Ovary (tissue), 3 donors: ENCODE measurements around the gene ASF1B.

Experiments
- POLR2A ChIP-seq: fragments of 450-650 bp; IDR thresholded peaks from one replicate; pipeline ENCODE4 v1.6.1; 2017; ENCODE audit warnings: antibody characterized with exemption, mild to moderate bottlenecking, moderate library complexity
- TF ChIP-seq, protein P1 (sequence below), 3 donors: fragments of 450-650 bp in 2 of 3; fragments of 200-600 bp in 1 of 3; IDR thresholded peaks; one replicate each; pipeline versions ENCODE4 v1.5.1 to v1.8.0; 2016 to 2022; ENCODE audit warnings: antibody characterized with exemption in 3 of 3, mild to moderate bottlenecking in 1 of 3
- donor health status: DM: no; HTN: no; CAD: no.

DNA sequence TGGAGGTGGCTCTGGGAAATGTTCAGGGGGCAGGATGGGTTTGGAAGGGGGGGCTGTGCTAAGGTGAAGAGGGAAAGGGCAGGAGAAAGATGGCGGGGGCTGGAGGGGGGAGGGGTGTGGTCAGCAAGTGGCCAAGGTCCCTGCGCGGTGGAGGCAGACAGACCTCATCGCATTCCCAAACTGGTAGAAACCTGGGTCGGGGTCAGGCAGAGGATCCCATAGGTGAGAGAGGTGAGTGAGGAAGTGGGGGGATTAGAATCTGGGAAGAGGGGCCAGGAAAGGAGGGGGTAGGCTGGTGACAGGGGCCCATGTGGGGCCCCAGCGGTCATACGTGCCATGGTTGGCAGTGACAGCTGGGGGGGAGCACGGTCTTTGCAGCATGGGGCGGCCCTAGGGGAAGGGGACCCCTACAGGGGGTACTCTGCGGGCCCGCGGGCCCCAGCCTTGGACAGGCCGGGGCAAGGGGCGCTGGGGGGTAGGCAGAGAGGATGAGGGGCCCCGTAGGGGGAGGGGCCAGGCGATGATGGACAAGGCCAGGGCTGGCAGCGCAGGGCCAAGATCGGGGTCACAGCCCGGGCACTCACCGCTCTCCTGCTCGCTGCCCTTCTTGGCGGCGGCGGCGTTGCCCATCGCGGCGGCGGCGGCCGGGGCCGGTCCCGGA, 19.3 kb downstream of the ASF1B start:
- no peak for TF ChIP-seq POLR2A
- TF ChIP-seq, protein P1, sequence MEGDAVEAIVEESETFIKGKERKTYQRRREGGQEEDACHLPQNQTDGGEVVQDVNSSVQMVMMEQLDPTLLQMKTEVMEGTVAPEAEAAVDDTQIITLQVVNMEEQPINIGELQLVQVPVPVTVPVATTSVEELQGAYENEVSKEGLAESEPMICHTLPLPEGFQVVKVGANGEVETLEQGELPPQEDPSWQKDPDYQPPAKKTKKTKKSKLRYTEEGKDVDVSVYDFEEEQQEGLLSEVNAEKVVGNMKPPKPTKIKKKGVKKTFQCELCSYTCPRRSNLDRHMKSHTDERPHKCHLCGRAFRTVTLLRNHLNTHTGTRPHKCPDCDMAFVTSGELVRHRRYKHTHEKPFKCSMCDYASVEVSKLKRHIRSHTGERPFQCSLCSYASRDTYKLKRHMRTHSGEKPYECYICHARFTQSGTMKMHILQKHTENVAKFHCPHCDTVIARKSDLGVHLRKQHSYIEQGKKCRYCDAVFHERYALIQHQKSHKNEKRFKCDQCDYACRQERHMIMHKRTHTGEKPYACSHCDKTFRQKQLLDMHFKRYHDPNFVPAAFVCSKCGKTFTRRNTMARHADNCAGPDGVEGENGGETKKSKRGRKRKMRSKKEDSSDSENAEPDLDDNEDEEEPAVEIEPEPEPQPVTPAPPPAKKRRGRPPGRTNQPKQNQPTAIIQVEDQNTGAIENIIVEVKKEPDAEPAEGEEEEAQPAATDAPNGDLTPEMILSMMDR (IDR thresholded peaks at IDR 0.05), result no peak
